ENCODE results near the gene C4BPA.

Gene C4BPA

DNA sequence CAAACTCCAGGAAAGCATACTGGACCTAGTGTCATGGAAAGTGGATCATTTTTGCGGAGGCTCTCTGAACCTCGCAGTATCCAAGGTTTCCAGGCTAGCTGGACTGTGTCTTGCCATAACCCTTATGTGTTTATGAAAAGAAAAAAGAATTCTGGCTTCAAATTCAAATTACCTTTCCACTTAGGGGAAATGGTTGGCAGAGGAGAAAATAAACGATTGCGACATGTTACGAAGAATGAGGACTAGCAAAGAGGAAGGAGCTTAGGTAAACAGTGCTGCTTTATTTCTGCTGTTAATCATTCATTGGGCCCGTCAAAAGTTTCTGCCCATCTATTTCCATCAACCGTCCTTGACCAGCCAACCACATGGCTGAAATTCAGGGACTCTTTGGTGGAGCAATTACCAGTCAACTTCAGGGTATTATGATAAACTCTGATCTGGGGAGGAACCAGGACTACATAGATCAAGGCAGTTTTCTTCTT is at the start of gene C4BPA:
C4BPA (plus strand) TSS at position 342 of the 482 bp plus-strand sequence. CDS start 8,793 bp downstream, outside the sequence.
- no peak for DNase-seq (ENCODE audit: low read depth)

DNA sequence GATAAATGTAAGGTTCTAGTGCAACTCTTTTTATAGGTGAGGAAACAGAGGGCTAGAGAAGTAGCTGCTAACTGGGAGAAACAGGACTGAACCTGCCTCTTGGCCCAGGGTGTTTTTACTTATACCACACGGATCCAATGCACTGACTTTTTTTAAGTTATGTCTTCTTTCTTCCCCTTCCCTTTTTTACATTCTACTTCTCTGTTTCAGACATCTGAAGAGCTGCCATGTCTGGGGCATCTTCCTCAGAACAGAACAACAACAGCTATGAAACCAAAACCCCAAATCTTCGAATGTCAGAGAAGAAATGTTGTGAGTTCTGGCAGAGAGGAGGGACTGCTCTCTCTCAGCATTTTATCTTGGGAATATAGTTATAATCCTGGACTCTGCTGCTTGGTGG is 49.5 kb upstream of the C4BPA start:
- no peak for DNase-seq (ENCODE audit: low read depth)

DNA sequence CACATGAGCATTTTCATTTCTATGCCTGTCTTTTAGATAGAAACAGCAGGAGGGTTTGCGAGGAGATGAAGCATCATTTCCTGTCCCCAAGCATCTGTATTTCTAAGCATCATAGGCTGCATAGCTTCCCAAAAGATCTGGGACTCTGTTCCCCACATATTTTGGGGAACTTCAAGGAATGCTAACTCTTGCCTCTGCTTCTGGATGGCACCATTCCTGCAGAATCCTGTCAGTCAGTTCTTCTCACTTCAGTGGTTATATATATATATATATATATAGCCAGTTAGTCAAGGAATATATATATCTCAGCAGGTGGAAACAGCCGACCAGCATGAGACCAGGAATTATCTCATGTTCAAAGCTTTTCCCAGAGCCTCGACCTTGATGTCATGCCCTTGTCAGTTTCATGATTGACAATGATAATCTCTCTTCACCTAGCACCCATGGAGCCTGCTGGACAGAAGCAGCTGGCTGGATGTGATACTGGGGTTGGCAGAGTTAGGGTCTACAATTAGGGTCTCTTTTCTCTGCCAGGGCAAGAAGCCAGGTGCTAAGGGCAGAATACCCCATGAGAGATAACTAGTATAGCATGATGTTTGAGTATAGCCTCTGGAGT is 48.5 kb upstream of the C4BPA start:
- DNase-seq (ENCODE audit: low read depth): no peak

DNA sequence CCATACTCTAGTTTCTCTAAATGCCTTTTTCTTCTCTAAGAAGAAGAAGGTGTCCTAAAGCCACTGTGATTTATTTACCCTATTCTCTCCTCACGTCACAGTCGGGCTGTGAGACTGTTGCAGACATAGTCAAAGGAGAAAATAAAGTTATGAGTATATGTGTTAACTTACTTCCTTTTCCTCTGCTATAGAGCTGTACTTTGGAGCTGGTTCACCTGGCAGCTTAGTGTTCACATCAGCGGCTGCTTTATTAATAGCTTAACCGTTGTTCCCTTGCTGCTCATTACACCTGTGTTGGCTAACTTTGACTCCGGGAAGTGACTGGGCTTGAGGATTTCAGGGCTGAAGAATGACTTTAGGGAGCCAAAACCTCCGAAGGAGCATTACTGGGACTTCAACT is 47.4 kb upstream of the C4BPA start:
- no peak for DNase-seq (ENCODE audit: low read depth)

DNA sequence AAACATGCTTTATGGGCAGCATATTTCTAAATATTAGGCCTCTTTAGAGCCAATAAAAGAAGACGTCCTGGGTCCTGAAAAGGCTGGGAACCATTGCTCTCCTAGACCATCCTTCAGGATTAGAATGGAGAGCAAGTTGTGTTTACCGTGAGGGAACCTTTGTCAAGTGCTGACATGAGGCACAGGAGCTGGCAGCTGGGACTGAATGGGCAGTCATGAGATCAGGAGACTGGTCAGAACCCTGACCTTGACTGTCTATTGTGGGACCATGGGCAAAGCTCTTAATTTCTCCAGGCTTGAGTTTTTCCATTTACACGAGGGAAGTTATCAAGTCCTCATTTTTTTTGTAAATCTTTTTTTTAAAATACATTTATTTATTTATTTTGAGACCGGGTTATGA is 45.8 kb upstream of the C4BPA start:
- no peak for DNase-seq (ENCODE audit: low read depth)

DNA sequence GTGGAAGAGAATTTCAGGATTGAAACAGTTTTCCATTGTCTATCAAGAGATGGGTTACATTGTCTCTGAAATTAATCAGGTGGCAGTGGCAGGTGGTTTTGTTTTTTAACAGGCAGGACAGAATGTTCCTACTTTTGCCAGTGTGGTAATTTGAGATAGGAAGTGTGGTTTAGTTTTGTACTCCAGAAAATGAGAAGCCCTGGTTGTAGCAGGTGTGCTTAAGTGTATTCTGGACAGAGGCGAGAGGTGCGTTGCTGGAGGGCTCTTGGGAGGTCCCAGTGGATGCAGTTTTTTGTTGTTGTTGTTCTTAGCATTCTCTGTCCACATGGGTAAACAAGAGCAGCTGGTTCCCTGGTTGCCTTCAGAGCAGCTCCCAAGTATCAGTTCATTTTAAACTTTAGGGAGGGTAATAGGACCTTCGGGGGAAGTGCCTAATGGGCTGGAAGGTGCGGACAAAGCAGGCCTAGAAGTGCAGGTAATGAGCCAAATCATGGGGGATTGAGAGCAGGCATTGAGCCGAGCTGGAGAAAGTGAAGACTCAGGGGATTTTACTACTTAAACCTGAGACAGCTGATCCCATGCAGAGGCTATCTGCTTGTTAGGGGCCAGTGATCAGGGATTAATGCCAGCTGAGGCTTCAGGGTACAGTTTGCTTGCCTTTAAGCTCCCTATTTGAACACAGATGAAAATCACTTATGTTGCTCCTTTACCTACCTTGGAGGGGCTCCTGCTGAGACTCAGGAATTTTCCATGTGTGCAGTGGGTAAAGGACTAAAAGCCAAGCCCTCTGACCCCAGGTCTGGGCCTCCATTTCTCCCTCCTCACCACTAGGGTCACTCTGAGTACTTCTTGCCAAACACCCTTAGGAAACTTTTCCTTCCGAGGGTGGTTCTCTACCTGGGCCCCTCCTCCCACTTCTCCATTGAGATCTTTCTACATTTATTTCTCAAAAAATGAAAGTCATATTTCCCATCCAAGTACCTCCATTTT is 44.9 kb upstream of the C4BPA start:
- no peak for DNase-seq (ENCODE audit: low read depth)

DNA sequence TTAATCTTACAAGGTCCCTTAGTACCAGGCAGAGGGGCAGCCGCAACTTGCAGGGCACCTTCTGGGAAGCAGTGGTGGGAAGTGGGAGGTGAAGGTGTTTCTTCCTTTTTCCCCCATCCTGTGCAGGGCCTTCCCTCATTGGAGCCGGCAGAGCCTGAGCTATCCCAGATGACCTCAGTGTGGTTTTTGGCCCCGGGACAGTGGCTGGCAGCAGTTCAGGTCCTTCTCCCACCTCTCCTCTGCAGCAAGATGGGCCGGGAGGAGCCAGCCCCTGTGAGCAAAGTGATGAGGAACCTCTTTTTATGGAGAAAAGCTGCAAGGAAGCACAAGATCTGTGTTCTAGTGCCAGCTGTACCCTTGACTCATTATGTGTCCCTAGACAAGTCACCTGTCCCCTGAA is 44.2 kb upstream of the C4BPA start:
- no peak for DNase-seq (ENCODE audit: low read depth)

DNA sequence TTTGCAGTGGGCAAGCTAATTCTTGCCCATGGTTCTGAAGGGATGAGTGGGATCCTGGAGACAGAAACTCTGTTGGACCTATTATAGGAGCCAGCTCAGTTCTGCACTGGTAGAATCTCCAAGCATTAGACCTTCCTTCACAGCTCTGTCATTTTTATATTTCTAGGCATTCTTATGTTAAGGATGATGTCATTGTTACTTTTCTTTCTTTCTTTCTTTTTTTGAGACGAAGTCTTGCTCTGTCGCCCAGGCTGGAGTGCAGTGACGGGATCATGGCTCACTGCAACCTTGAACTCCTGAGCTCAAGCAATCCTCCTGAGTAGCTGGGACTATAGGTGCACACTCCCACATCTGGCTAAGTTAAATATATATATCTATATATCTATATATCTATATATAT is 43.4 kb upstream of the C4BPA start:
- no peak for DNase-seq (ENCODE audit: low read depth)

DNA sequence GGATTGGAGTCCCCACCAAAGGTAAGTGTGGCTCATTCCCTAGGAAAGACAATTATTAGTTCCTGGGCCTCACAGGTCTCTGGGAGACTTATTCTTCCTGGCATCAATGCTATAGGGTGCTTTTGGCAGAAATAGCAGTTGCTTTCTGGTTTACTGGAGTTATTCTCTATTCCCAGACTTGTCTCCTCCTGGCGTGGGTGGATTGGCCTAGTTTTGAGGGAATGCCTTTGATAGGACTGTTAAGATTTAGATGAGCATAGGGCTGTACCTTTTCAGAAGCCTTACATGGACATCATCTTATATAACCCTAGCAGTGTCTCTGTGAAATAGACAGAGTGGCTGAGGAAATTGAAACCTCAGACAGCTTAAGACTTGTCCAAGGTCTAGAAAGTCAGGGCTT is 42.0 kb upstream of the C4BPA start:
- DNase-seq (ENCODE audit: low read depth): no peak

DNA sequence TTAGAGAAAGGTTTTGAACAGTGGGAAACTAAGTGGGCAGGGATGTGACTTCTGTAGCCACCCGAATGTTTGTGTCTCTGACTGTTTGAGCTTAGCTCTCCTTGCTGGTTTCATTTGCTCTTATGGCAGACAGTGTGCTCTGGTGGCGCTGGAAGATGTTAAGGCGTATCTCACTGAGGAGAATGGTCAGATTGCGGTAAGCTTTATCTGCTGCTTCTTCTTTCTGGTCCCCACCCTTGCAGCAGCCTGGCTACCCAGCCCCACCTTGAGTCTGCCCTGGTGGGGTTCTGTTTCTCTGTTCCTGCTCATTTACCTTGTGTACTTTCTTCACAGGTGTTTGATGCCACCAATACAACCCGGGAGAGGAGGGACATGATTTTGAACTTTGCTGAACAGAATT is 41.0 kb upstream of the C4BPA start:
- no peak for DNase-seq (ENCODE audit: low read depth)

DNA sequence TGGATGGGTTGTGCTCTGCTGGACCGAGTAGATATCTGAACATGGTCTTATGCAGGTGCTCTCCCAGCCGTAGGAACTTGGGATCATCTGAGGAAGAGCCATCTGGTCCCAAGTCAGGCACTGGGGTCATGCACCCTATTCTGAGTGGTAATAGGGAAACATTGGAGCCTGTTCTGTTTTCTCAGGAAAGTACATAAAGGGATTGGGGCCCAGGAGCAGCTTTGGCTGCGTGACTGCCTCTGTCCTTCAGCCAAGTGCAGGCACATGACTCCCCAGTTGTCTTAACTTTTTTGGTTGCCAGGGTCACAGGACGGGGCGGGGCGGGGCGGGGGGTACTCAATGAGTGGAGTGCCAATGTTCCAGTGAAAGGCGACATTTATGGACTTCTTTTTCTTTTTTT is 39.5 kb upstream of the C4BPA start:
- DNase-seq (ENCODE audit: low read depth): no peak

DNA sequence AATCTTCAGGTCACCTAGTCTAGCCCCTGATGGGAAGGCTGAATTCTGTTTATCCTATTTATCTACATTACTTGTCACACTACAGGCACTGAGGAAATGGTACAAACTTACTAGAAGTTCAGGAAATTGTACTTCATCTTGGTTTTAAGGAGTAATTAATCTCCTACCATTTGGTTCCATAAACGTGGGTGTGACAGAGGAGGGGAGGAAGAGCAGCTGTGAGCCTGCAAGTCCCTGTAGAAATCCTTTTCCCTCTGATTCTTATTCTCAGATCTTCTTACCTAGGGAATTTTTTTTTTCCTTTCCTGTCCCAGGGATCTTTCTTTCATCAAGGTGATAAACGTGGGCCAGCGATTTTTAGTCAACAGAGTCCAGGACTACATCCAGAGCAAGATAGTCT is 36.8 kb upstream of the C4BPA start:
- DNase-seq (ENCODE audit: low read depth): no peak

DNA sequence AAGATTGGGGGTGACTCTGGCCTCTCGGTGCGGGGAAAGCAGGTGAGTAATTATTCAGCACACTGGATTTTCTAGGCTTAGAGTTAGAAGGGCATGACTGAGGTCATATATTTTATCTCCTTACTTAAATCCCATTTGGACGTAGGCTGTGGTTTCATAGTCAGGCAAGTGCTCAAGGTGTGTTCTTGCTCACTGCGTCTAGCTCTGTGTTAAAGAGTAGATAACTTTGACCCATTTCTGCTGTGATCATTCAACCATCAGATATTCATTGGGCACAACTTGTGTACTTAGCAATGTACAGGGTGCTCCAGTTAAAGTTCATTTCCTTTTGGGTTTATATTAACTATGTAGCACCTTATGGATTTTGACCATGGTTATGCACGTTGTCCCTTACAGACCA is 36.4 kb upstream of the C4BPA start:
- no peak for DNase-seq (ENCODE audit: low read depth)

DNA sequence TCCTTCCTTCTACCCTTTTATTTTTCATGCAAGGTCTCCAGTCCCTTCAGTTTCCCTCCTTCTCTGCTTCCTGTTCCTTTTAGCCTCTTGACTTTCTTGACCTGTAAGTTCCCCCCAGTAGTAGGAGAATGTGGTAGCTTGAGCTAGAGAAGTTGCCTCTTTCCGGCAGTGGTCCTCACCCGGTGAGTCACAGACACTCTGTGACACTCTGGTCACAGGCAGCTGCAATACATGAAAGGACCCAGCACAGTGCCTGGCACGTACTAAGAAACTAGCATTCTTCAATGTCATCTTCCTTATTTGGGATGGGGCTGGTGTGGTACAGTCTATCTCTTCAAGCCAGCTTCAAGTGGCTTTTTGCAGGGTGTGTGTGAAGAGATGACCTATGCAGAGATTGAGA is 35.0 kb upstream of the C4BPA start:
- DNase-seq (ENCODE audit: low read depth): no peak

DNA sequence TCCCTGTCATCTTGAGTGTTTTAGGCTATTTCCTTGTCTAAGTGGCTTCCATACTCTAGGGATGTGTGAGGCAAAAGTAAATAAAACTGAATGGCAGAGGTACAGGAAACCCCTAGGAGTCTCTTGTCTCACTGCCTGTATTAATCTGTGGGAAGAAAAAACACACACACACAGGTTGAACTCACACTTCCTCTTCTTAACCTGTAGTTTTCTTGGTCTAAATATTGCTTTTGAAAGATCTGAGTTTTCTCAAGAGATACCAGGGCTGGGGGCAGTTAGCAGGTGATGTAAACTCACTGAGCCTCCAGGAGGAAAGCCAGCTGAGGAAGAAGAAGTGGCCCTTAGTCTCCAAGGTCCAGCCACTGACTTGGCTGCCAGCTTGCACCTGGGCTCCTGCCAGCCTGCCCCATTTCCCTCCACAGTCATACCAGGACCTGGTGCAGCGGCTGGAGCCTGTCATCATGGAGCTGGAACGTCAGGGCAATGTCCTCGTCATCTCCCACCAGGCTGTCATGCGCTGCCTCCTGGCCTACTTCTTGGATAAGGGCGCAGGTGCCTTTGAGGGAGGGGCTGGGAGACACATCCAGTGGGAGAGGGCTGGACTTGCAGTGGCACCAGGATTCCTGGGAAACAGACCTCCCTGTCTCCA is 34.1 kb upstream of the C4BPA start:
- DNase-seq (ENCODE audit: low read depth): no peak

DNA sequence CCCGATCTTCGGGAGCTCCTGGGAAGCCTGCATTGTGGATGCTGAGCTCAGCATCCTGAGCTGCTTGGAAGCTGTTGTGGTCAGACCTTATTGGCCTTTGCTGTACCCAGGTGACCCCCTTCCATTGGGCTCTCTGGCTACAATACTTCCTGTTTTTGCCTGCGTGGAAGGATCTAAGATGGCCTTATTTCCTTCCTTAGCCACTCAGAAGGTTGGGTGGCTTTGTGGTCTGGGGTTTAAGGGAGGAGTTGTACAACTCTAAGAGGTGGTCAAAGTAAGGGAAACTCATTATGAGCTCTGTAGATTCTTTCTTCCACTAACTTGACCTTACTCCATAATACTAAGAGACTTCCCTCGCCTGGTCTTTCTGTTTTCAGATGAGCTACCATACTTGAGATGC is 33.2 kb upstream of the C4BPA start:
- no peak for DNase-seq (ENCODE audit: low read depth)

DNA sequence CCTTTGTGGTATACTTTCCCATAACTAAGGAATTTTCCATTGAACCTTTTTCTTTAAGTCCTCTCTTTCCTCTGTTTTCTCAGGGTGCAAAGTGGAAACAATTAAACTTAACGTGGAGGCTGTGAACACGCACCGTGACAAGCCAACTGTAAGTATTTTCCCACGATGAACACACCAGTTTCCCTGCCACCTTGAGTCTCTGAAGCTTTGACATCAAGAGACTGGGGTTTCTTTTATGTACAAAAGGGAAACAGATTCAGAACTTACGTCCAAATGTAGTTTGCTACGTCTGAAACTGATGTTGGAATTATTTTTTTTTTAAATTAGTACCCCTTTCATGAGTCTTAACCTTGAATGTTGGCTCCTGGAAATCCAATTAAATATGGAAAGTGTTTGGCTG is 32.6 kb upstream of the C4BPA start:
- no peak for DNase-seq (ENCODE audit: low read depth)

DNA sequence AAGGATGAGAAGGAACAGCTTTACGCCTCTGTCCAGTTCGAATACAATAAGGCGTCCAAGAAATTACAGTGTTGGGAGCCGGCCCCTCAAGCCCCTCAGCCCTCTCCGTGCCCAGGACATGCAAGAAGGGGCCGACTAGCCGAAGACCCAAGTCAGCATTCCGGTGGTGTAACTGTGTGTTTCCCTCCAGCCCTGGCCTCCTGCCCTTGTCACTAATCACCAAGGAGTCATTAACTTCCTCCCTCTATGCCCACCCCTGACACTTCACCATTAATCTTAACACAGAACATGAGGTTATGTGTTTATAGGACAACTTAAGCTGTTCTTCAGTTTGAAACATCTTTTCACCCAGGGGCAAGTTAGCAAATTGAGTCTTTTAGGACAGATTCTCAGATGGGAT is 31.8 kb upstream of the C4BPA start:
- DNase-seq (ENCODE audit: low read depth): no peak

DNA sequence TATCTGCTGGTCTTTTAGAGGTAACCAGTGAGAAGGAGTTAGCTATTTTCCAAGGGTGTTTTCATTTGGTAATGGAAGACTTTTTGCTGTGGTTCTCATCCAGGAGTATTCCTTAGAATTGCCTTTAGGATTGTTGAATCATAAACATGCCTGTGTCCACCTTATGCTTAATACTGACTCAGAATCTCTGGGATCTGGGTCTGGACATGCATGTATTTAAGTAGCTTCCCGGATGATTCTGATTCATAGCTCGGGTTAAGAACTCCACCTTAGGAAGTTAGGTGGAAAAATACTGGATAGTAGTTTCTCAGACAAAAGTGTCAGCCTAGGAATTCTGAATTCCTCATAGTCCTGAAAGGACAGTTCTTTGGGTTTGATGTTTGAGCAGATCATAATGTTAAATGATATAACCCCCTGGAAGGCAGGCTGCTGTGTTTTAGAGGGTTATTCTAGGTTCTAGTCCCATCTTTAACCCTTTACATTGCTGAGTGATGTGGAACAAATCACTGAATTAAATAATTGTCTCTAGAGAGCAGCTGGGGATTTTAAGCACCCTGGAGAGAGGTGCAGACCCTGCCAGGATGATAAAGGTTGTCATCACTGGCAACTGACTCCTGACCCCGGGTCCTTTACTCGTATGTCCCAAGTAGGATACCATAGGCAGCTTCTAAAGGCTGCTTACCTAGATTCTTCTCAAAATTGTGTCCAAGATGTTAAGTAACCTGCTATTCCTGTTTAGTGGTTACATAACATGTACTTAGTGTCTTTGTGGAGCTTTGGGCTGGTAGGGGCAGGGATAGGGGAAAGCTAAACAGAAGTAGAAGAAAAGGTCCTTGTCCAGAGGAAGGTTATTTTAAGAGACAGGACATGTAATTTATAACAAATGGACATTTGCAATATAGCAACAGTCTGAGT is 29.9 kb upstream of the C4BPA start:
- no peak for DNase-seq (ENCODE audit: low read depth)

DNA sequence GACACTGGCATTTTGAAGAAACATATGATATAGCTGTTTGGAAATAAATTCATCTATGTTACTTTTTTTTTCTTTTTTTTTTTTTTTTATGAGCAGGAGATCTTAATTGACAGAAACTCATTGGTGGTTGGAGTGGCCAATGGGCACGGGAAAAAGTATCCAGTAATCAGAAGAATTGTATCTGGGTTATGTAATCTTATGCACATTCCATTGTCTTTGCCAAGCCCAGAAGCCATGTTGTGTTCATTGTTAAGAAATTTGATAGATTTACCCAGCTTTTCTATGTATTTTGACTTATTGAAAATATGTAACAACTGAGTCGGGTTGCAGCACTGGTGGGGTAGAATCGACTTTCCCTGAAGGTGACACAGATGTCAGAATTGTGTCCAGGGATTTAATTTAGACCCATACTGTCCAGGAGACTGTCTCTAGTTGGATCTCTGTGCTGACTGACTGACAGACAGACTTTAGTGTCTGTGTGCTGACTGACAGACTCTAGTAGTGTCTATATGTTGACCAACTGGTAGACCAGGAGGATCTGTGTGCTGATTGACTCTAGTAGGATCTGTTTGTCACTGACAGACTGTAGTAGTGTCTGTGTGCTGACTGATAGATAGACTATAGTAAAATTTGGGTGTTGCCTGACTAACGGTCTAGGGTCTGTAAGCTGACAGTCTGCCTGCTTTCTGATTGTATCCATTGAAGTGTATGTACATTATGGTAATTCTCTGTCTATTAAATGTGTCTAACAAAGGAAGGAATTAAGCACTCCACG is 27.7 kb upstream of the C4BPA start:
- no peak for DNase-seq (ENCODE audit: low read depth)

DNA sequence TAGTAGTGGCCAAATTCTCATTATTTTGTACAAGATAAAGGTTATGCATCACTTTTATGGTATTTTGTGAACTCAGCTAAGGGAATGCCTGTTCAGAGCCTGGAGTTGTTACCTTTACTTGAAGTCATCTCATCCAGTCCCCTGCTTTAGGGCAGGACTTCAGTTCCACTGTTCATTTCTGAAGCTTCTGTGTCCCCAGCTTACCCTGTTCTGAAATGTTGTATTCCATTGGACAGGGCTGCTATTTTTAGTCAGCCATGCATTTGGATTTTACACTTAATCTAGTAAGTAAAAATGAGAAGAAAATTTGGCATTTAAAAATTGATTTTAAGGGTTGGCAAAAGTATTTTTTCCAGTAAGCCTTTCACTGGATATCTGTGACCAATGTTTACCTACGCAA is 27.0 kb upstream of the C4BPA start:
- no peak for DNase-seq (ENCODE audit: low read depth)

Data from stimulated activated CD8-positive, alpha-beta memory T cell treated with anti-CD3 and anti-CD28 coated beads, Interleukin-12 subunit alpha, Interleukin-12 subunit beta, amount 100 ng/mL, for 1 hour (primary cell).